NCI-H2227 (cell line): Measurements from ENCODE around the gene PHACTR1.

Experiments used
- DNase-seq: peaks from one replicate; lab custom pipeline; 2025; ENCODE audit not compliant: unreplicated experiment; lab: John Stamatoyannopoulos, UW

The PHACTR1 gene

GRCh38 chr6:13274707-13275434, 558.3 kb downstream of the PHACTR1 start:
- no peak for DNase-seq

- DNase-seq: no peak
Measured at GRCh38 chr6:13275435-13275989, 558.9 kb downstream of the PHACTR1 start.

GRCh38 chr6:13277231-13277630, 560.7 kb downstream of the PHACTR1 start:
- DNase-seq: no peak

GRCh38 chr6:13278164-13278563, 561.6 kb downstream of the PHACTR1 start:
- no peak for DNase-seq

GRCh38 chr6:13278991-13279390, 562.4 kb downstream of the PHACTR1 start:
- no peak for DNase-seq

GRCh38 chr6:13280254-13280653, 563.7 kb downstream of the PHACTR1 start:
- no peak for DNase-seq

GRCh38 chr6:13281686-13282085, 565.1 kb downstream of the PHACTR1 start:
- DNase-seq: no peak

GRCh38 chr6:13282393-13283069, 566.0 kb downstream of the PHACTR1 start:
- DNase-seq: no peak

GRCh38 chr6:13283331-13283730, 566.8 kb downstream of the PHACTR1 start:
- no peak for DNase-seq

GRCh38 chr6:13284646-13285045, 568.1 kb downstream of the PHACTR1 start:
- DNase-seq: no peak

GRCh38 chr6:13285705-13286104, 569.1 kb downstream of the PHACTR1 start:
- DNase-seq: no peak

- DNase-seq: no peak
Measured at GRCh38 chr6:13286181-13286580, 569.6 kb downstream of the PHACTR1 start.

GRCh38 chr6:13287104-13287503, 570.5 kb downstream of the PHACTR1 start:
- DNase-seq: no peak

- no peak for DNase-seq
Measured at GRCh38 chr6:13288481-13288880, 571.9 kb downstream of the PHACTR1 start.

- no peak for DNase-seq
Measured at GRCh38 chr6:13288969-13289391, 572.4 kb downstream of the PHACTR1 start.

- DNase-seq: no peak
Measured at GRCh38 chr6:13289789-13290318, 573.3 kb downstream of the PHACTR1 start.

- DNase-seq: no peak
Measured at GRCh38 chr6:13290335-13290734, 573.8 kb downstream of the PHACTR1 start.

GRCh38 chr6:13292774-13293173, 576.2 kb downstream of the PHACTR1 start:
- no peak for DNase-seq

- DNase-seq: no peak
Measured at GRCh38 chr6:13294499-13295069, 578.0 kb downstream of the PHACTR1 start.

GRCh38 chr6:13295576-13295975, 579.0 kb downstream of the PHACTR1 start:
- DNase-seq: no peak

- DNase-seq: no peak
Measured at GRCh38 chr6:13296536-13296997, 580.0 kb downstream of the PHACTR1 start.

GRCh38 chr6:13297391-13297790, 580.8 kb downstream of the PHACTR1 start:
- DNase-seq: no peak
